Measurements from ENCODE around the gene CBR4.
"Not testable (repeated sequence)": the region's sequence is repeated elsewhere in the genome, so short reads cannot be mapped to it uniquely, and the experiment has no call there.

Gene CBR4

DNA sequence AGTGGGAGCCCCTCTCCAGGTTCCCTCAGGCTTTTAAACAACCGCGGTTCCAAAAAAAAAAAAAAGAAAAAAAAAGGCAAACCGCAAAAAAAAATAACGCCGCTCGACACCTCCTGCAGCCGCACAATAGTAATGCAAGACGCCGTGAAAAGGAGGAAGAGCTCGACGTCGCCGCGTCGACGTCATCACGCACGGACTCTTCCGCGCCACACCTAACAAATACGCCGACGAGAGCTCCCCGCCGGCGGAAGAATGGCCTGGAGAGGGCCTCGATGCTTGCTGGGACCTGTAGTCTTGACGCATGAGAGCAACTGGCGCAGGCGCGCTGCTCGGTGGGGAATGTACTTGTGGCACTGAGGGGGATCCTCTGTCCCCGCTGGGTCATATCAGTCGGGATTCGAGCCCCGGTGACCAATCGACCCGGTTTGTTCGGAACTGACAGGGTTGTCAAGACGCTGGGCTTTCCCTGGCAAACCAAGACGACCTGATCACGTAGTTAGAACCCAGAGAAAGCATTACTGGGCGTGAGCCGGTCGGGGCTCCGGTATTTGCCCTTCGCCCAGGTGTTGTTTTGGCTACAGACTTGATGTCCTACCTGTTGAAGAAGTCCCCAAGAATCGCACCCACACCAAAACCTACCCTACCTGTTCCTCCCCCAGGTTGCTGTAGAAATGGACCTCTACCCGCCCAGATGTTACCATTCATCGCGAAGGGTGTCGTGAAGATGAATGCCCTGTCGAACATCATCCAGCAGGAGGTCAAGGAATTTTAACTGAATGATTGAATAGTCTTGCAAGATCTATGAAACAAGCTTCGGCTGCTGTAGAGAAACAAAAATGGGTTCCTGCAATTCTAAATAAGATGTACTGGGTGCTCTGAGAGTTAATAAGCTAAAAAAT is at the start of gene CBR4:
TSS of gene CBR4 (minus strand) at position 131 of the 899 bp plus-strand sequence. CDS start 166 bp downstream, outside the sequence.
- DNase-seq = peak; percentile 97

DNA sequence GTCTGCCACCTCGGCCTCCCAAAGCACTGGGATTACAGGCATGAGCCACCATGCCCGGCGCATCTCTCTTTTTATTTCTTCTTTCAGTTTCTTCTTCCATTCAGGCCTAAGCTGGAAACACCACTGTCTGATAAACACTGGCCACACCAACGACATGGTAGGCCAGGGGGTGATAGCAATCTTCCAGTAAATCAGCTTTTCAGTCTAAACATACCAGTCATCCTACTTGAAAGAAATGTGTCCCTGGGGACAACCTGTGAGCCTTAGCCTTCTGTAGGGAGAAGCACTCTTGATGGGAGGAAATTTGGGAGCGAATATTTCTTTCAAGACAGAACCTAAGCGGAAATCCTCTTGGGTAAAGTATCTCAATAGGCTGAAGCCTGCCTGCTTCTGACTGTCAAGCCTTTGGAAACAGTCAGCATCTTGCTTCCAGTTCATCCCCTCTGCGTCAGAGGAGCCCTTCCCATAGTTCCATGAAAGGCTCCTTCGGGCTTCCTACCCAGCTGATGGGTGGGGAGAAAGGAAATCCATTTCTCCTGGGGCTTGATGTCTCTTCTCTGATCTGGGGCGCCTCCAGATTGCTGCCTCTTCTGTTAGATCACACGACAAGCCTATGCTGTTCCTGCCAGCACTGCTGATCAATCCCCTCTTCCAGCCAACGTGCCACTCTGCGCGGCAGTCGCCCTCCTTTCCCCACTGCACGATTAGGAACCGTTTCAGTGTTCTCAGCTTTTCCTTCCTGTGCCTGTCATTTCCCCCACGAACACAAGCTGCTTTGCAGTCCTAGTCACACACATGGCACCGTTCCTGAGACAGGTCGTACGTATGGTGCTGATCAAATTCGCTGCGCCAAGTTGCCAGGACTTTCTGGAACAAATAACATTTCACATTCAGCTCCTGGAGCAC is 49.5 kb upstream of the CBR4 start:
- DNase-seq = no peak

DNA sequence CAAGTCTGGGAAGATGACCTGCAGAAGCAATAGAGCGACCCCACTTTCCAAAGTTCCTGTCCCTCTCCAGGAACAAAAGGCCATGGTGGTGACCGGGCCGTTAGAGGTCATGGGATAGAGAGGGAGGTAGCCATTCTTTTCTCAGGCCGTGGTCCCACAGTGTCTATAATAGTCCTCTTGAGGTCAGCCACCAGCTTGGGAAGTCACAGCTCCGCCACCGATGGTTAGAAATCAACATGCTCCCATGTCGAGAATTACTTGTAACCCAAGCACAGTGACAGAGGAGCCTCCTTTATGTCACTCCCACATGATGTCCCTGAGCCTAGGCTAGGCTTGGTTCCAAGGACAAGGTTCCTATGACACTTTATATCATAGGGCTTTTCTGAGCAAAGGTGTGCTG is 48.3 kb upstream of the CBR4 start:
- no peak for DNase-seq

DNA sequence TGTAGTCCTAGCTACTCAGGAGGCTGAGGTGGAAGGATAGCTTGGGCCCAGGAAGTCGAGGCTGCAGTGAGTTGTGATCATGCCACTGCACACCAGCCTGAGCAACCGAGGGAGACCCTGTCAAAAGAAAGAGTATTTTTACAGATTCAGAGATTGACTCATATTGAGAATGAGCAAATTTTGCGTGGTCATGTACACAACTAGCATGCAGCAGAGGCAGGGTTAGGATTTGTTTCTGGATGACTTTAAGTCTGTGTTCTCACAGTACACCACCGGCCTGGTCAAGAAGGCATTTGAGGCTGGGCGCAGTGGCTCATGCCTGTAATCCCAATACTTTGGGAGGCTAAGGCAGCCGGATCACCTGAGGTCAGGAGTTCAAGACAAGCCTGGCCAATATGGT is 44.8 kb upstream of the CBR4 start:
- no peak for DNase-seq

DNA sequence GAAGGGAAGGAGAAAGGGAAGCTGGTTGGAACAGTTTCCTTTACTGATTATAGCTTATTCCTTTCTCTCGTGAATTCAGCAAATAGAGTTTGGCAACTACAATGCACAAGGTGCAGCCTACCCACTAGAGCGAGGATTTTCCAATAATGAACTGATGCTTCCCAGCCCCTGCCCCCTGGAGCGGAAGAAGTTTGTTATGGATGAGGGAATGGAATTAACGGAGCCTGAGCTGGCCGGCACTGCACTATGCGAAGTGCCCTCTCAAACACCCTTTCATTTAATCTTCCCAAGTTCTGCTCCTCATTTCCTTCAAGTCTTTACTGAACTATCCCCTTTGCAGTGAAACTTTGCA is 42.5 kb upstream of the CBR4 start:
- DNase-seq = no peak

DNA sequence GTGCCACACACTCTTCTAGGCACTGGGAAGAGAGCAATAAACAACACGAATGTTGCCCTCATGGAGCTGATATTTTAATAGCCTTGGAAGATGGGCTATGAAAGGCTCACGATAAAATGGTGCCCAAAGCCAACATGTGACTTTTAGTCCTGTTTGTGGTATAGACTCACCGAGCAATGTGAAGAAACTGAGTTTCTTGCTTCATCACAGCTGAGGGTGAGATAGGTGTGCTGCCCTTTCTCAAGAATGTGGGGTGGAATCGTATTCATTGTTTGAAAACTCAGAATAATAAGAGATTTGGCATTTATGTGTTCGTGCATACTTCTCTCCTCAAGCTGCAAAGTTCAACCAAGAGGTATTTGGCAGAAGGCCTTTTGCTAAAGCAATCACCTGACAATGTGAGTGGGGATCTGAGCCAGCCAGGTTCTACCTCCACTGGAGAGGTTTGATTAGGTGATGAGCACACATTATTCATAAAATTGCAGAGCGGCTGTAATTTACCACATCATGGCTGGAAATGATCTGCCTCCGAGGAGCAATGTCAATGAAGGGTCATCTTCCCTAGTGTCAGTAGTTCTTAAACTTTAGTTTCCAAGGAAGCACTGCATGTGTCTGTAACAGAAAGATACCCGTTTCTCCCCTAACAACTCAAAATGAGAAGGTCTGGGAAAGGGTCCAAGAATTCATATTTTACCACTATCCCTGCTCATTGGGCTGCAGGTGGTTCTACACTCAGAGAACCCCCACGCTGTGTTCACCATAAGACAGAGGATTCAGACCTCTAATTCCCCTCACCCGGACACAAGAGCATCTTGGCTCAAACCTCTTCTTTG is 41.9 kb upstream of the CBR4 start:
- DNase-seq = no peak

DNA sequence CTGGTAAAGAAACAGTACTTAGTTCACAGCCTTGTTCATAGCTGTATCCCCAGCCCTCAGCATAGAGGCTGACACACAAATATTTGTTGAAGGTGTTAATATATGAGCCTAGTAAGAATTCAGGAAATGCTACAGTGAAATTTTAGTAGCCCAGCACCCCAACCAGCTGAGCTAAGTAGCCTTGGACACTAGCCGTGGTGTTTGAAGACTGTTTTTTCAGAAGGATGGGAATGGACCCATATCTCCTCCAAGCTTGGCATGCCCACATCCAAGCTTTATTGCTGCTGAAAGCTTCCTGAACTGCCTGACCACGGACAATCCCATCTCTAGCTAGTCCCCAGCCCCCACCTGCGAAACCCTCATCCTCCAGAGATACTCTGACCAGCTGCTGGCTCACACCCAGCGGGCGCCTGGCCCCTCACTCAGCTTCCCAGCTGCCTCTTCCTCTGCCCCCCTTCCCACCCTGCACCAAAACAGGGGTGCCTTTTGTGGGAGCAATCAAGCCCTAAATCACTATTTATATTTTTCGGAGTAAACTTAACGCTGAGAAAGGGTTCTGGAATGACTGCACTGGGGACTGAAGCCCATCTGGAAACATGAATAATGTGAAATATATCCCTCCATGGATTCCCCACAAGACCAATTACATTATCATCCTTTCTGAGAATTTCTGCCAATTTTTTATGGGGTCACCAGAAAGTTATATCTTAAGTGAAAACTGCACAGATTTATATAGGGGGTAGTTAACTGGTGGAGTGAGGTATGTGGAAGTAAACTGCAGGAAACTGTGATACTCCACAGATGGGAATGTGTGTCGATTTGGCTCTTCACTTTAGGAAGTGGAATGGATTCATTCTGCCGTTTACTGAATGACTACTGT is 41.1 kb upstream of the CBR4 start:
- no peak for DNase-seq

DNA sequence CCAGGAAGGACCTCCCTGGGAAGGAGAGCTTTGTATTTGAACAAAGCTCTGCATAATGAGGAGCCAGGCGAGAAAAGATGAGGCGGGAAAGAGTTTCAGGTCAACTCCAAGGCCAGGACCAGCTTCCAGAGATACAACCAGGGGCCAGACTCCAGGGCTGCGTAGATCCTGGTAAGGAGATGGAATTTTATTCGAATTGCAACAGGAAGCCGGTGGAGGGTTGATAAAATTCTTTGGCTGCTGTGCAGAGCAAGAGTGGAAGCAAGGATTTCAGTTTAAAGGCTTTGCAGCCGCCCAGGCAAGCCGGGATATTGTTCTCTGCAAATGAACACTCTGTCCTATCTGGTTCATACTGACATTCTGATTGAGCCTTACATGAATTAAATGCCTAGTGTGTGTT is 40.2 kb upstream of the CBR4 start:
- DNase-seq = no peak

DNA sequence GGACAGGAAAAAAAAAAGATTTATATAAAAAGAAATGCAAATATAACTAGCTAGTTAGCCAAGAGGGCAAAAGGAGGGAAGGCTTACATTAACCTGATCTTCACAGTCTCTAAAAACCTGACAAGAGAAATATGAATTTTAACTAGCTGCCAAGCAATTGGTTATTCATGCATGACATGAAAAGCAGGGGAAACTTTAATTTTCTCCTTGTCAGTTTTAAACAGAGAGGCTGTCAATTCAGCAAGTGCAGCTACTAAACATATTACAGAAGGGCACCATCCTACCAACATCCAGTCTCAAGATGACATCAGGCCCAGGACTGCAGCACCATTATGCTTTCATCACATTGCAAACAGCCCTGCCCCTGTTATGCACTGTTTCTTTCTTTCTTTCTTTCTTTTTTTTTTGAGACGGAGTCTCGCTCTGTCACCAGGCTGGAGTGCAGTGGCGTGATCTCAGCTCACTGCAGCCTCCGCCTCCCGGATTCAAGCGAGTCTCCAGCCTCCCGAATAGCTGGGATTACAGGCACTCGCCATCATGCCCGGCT is 38.9 kb upstream of the CBR4 start:
- no peak for DNase-seq

DNA sequence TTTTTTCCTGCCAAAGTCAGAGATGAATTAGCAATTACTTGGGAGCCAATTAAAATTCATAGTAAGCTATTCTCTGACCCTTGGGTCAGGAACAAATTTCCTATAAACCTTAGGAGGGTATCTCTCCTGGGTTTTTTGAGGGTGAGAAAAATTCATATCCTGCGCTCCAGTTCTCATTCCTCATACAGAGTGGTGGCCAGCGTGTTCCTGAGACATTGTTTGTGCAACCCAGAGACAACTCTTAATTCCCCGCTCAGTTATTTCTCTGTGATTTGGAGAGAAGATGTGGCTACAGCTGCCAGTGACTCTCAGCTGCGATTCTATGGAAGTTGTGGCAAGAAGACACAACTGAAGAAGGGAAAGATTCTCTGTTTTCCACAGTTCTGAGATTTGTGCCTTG is 37.9 kb upstream of the CBR4 start:
- no peak for DNase-seq

DNA sequence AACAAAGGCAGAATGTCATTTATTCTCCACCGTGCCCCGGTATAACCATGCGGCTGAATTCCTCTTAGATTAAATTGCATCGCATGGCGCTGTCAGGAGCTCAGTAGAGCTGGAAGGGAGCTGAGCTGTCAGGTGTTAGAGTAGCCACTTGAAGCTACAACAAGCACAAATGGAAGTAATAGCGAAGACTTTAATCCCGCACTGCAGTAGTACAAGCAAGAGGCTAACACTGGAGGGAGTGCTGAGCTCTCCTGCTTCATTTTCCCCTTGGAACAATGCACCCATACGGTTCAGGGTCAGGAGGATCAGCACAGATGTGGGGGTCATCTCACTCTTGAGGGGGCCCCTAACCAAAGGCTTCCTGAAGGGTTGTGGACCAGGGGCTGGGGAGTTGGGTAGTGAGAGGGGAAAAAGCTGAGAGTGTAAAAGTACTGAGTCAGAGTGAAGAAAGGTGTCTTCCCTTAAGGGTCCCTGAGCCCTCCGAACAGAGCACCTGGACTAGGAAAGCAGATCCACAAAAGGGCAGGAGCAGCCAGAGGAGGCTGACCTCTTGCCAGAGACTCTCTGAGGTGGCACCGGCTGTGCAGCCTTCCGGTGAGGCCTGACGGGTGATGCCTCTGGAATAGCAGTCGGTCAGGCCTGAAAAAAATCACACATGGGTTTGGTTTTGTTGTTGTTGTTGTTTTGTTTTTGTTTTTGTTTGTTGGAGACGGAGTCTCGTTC is 36.0 kb upstream of the CBR4 start:
- DNase-seq = no peak

DNA sequence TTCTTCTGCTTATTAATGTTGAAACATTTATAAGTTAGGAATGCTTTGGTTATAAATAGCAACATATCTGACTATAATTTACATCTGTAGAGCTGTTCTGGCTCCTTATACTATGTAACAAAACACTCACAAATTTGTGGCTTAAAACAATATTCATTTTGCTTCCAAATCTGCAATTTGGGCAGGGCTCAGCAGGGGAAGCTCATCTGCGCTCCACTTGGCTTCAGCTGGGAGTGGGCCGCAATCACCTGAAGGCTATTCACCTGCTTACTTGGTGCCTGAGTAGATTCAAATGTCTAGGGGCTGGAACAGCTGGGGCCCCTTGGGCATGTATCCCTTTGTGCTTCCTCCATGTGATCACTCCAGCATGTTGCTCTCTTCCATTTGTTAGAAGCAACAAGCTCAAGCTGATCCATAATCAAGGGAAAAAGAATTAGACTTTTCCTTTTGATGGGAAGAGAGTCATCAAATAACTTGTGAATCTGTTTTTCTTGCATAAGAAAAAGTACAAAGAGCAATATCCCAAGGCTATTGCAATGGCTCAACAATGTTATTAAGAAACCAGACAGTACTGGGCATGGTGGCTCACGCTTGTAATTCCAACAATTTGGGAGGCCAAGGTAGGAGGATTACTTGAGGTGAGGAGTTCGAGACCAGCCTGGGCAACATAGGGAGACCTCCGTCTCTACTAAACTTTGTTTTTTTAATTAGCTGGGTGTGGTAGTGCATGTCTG is 34.8 kb upstream of the CBR4 start:
- no peak for DNase-seq

DNA sequence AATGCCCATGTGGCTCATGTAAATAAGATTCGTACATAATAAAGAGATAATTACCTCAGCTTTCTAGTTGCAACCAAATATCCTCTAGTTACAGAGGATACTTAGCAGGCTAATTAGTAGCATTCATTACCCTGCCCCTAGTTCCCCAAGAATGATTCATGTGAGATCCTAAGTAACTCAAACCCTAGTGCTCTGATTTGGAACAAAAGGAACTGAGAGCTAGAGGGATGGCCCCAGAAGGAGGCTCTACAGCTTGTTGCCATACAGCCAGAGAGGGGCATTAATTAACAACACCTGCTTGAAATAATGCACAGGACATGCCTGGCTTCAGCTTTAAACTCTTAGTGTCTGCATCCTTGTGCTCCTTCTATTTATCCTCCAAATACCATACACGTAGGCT is 32.6 kb upstream of the CBR4 start:
- no peak for DNase-seq

DNA sequence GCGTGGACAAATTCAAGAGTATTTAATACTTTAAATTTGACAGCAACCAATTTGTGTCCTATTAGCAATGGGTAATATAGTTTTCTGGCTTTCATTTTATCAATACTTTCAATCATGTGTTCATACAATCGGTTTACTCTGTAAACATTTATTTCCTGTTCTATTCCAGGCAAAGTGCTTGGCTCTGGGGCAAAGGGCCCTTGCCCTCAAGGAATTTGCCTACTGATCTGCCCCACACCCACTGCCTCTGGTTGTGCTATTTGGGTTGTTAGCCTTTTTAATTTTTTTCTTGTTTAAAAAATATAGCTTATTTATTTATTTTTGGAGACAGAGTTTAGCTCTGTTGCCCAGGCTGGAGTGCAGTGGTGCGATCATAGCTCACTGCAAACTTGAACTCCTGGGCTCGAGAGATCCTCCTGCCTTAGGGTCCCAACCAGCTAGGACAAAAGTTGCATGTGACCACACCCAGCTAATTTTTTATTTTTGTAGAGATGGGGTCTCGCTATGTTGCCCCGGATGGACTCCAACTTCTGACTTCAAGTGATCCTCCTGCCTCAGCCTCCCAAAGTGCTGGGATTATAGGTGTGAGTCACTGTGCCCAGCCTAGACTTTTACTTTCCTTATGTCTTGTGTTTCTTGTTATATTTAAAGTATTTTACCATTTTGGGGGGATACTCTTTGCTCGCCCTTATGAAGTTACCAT is 30.7 kb upstream of the CBR4 start:
- no peak for DNase-seq

DNA sequence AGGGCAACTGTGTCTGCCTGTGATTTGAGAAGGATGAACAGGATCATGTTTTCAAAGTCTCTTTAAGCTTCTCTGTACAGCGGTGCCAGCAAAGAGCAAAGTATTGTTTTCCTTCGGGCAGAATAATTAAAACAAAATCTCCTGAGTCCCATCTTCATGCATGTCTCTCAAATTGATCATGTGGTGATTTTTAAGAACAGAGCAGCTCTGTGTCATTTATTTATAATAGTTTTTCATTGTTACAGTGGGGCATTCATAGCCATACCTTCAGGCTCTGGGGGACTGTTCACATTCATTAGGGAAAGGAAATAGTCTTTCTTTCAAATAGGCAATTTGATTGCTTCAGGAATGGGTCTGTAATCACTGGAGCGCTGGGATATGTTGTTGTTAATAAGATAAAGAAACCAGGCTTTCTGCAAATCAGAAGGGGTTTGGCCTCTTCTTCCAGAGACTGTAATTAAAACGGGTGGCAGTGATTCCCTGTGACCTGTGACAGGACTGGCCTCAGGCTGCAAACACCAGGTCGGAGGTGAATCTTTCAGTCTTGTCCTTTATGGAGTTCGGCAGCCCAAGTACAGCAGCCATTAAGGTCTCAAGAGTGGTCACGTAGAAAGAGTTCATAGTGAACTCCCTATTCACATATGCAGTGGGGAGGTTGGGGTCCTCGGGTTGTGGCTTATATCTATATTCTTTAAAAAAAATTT is 29.3 kb upstream of the CBR4 start:
- DNase-seq = no peak

DNA sequence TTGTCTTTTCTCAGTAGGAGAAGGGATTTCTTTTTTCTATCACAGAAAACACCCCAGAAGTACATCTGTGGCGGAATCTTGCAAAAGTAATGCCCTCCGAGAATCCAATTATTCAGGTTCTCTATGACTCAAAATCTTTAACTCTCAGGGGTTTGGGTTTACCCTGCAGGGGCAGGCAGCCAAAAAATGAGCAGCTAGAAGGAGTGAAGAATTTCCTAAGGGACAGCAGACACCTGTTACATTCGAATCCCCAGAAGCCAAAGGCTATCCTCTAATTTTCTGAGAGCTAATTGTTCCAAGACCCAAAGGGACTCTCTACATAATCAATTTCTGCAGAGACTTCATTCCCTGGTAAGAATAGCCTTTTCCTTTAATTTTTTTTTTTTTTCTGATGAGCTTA is 27.5 kb upstream of the CBR4 start:
- DNase-seq = no peak

DNA sequence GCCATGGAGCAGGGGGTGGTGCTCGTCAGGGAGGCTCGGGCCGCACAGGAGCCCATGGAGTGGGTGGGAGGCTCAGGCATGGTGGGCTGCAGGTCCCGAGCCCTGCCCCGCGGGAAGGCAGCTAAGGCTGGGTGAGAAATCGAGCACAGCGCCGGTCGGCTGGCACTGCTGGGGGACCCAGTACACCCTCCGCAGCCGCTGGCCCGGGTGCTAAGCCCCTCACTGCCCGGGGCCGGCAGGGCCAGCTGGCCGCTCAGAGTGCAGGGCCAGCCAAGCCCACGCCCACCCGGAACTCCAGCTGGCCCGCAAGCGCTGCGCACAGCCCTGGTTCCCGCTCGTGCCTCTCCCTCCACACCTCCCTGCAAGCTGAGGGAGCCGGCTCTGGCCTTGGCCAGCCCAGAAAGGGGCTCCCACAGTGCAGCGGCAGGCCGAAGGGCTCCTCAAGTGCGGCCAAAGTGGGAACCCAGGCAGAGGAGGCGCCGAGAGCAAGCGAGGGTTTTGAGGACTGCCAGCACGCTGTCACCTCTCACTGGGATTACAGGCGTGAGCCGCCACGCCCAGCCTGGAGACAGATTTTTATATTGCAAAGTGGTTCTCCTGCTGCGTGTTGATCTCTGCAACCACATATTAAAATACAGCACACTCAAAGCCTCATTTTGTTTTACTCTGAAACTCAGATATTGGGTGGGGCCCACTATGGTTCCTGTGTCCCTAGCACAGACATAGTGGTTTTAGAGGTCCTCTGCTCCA is 26.0 kb upstream of the CBR4 start:
- not testable (repeated sequence) for DNase-seq

DNA sequence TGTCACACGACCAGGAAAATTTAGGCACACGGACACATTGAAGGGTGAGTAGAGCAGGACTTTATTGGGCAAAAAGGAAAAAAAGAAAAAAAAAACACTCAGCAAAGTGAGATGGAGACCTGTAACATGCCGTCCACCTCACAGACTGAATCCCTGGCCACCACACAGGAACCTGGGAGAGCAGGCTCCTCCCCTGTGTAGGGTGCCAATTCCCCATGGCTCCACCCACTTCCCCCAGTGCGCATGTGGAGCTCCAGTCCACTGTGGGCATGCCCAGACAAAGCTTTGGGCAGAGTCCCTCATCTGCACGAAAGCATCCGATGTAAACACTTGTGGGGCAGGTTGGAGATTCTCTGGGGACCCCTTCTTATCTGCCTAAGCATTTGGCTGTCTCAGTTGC is 23.6 kb upstream of the CBR4 start:
- DNase-seq = no peak

All from CD4-positive, alpha-beta T cell treated with Interleukin-17A for 1 hour (primary cell).